Sigmoid colon (tissue), 4 donors: ENCODE measurements around the gene KRR1.

Source experiments
- CTCF ChIP-seq, 4 experiments: fragments of 450-650 bp in 3 of 4; fragments of 200-600 bp in 1 of 4; IDR thresholded peaks; one replicate each; pipeline ENCODE4 v1.5.1; 2016 to 2019; ENCODE audit warnings: antibody characterized with exemption in 4 of 4, mild to moderate bottlenecking in 3 of 4, moderate library complexity in 2 of 4
- POLR2AphosphoS5 ChIP-seq, 4 donors: sonication (generic); formaldehyde crosslinking; IDR thresholded peaks; one replicate each; pipeline ENCODE4 v1.6.1; 2017; ENCODE audit warnings: antibody characterized with exemption in 4 of 4

- no peak for TF ChIP-seq CTCF (IDR thresholded peaks at IDR 0.05)
- no peak for TF ChIP-seq POLR2AphosphoS5 (IDR thresholded peaks at IDR 0.05)
Measured at GRCh38 chr12:75529316-75529715, 17.9 kb upstream of the KRR1 start.
